ENCODE data around the gene SPTSSA.

DNA sequence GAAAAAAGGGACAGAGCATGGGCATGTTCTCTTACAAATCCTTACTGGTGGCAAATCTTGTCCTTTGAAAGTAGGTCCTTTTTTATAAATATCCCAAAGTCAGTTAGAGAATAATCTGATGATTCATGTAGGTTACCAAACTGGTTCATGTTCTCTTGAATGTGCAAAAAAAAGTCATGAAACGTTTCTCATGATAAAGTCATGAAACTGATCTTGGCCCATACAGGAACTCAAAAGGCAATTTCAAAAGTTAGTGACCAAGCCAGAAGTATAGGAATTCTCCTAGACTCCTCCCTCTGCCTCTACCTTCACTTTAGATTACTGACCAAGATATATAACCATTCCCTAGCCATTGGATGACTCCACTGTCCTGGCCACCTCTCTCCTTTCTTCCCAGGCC is 27.3 kb upstream of the SPTSSA start:
- TF ChIP-seq, protein P1, sequence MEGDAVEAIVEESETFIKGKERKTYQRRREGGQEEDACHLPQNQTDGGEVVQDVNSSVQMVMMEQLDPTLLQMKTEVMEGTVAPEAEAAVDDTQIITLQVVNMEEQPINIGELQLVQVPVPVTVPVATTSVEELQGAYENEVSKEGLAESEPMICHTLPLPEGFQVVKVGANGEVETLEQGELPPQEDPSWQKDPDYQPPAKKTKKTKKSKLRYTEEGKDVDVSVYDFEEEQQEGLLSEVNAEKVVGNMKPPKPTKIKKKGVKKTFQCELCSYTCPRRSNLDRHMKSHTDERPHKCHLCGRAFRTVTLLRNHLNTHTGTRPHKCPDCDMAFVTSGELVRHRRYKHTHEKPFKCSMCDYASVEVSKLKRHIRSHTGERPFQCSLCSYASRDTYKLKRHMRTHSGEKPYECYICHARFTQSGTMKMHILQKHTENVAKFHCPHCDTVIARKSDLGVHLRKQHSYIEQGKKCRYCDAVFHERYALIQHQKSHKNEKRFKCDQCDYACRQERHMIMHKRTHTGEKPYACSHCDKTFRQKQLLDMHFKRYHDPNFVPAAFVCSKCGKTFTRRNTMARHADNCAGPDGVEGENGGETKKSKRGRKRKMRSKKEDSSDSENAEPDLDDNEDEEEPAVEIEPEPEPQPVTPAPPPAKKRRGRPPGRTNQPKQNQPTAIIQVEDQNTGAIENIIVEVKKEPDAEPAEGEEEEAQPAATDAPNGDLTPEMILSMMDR (IDR thresholded peaks at IDR 0.05): no peak
- TF ChIP-seq POLR2AphosphoS5 (IDR thresholded peaks at IDR 0.05): no peak
- TF ChIP-seq POLR2A (IDR thresholded peaks at IDR 0.05): no peak
